ENCODE results near the gene MOK.

GRCh38 chr14:102256716-102257115, 48.2 kb downstream of the MOK start:
- TF ChIP-seq CTCF (IDR thresholded peaks at IDR 0.05), result no peak
- TF ChIP-seq EP300 (IDR thresholded peaks at IDR 0.05), result no peak
- TF ChIP-seq POLR2A (IDR thresholded peaks at IDR 0.05), result no peak
